Gastroesophageal sphincter (tissue), 4 donors: ENCODE results near the gene SNPH. TPM values are rescaled to one million over a fixed set of nuclear protein-coding genes. Genes with fewer than 3 reads are reported as not detected.

ENCODE experiments used
- ATAC-seq: fragments of 150-250 bp; one replicate; pipeline ENCODE4 v1.9.1; 2016; ENCODE audit warnings: mild to moderate bottlenecking, moderate library complexity
- H3K27ac ChIP-seq, 4 donors: fragments of 200-600 bp; sonication (generic) in 3 of 4; 1 replicate in 3 of 4; 2 replicates in 1 of 4; pipeline ENCODE4 v1.5.1; 2016 to 2019
- H3K27me3 ChIP-seq: fragments of 200-600 bp; sonication (generic); one replicate; pipeline ENCODE4 v1.5.1; 2019
- H3K36me3 ChIP-seq, 2 donors: fragments of 200-600 bp; sonication (generic); one replicate each; pipeline ENCODE4 v1.5.1; 2019; ENCODE audit warnings: control low read depth in 1 of 2
- H3K4me1 ChIP-seq, 3 donors: fragments of 200-600 bp; sonication (generic); 1 replicate in 2 of 3; 2 replicates in 1 of 3; pipeline ENCODE4 v1.5.1; 2016 to 2019; ENCODE audit warnings: control low read depth in 2 of 3
- H3K4me3 ChIP-seq, 2 donors: fragments of 200-600 bp; sonication (generic); one replicate each; pipeline ENCODE4 v1.5.1; 2019; ENCODE audit warnings: mild to moderate bottlenecking in 1 of 2, moderate library complexity in 1 of 2
- H3K9me3 ChIP-seq, 3 donors: fragments of 200-600 bp; sonication (generic); one replicate each; pipeline ENCODE4 v1.5.1; 2017 to 2019; ENCODE audit warnings: control low read depth in 2 of 3
- CTCF ChIP-seq, 4 experiments: fragments of 200-600 bp in 2 of 4; fragments of 450-650 bp in 2 of 4; sonication (generic) in 1 of 4; IDR thresholded peaks; one replicate each; pipeline ENCODE4 v1.5.1; 2017 to 2019; ENCODE audit warnings: antibody characterized with exemption in 4 of 4, mild to moderate bottlenecking in 2 of 4, moderate library complexity in 2 of 4
- EP300 ChIP-seq: sonication (generic); formaldehyde crosslinking; IDR thresholded peaks from one replicate; pipeline ENCODE4 v1.6.1; 2017; ENCODE audit warnings: antibody characterized with exemption, mild to moderate bottlenecking
- POLR2A ChIP-seq, 2 donors: fragments of 450-650 bp; IDR thresholded peaks; one replicate each; pipeline ENCODE4 v1.6.1; 2017; ENCODE audit warnings: antibody characterized with exemption in 2 of 2, mild to moderate bottlenecking in 2 of 2, moderate library complexity in 1 of 2
- POLR2AphosphoS5 ChIP-seq: sonication (generic); formaldehyde crosslinking; IDR thresholded peaks from one replicate; pipeline ENCODE4 v1.6.1; 2017; ENCODE audit warnings: antibody characterized with exemption
- WGBS, 2 donors: methylation state at CpG; one replicate each; pipeline ENCODE4 v1.1.5; 2018; ENCODE audit warnings: low coverage in 1 of 2; 5-methylcytosine and 5-hydroxymethylcytosine counted together
- total RNA-seq, 4 donors: library from RNA; depleted of rRNA; stranded (reverse); fragments of >200 nt; gene quantifications; one replicate each; pipeline ENCODE4 v1.1.0, GENCODE V29; 2016

Gene SNPH
- total RNA-seq, 4 donors from 2014 or later, result 9.8 to 31.6 (median 12.5) TPM

GRCh38 chr20:1327241-1327653 is 61.2 kb downstream of the SNPH start:
- WGBS, 2 donors, result 23% methylated on average over 8 of the region's 8 CpGs; no CpG with 5 or more reads in 1 of the 2 donors
- no peak for ATAC-seq
- H3K4me1 ChIP-seq, result peaks cover 5 to 67% (median 42%) of the 10 kb centered on the region in 3 donors
- TF ChIP-seq POLR2AphosphoS5 (peak; percentile 35), EP300 (no peak), POLR2A (IDR thresholded peaks at IDR 0.05) (no peak)
- H3K27ac ChIP-seq, result peak overlapping the region in 3 of 4 donors; percentile 88 to 97 (median 95)
- no peak overlapping the region for H3K4me3 ChIP-seq
- H3K27me3 ChIP-seq, result no peaks in the 10 kb centered on the region
- H3K36me3 ChIP-seq, result peaks cover 0 to 14% of the 10 kb centered on the region in 2 donors
- no peaks in the 10 kb centered on the region for H3K9me3 ChIP-seq

DNA sequence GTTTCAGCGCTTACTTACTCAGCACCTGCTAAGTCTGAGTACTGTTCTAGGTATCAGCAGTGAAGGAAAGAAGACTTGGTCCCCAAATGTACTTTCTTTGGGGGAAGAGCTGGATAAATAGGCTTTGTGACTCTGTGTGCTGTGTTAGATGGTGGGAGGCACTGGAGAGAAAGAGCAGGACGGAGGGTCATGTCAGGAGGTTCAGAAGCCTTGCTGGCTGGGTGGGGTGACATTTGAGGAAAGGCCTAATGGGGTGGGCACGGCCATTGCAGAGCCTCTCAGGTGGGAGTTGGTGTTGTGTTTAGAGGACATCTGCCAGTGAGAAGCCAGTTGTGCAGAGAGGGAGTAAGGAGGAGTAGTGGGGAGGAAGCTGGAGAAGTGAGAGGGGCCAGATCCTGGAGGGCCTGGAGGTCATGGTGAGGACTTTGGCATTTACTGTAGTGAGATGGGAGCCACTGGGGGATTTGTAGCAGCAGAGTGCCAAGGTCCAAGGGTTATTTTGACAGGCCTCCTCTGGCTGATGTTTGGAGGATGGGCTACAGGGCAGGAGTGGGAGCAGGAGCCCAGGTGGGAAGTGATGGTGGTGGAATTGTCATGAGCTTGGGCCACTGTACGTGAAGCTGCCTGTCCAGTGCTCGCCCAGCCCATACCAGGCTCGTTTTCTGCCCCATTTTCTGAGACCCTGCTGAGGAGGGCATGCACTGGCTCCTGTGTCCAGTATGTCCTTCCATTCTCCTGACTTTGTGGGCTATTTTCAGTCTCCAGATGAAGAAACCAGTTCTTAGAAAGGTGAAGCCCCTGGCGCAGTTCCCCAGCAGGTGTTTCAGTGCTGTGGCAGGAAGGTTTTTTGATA is 62.0 kb downstream of the SNPH start:
- Histone ChIP-seq H3K4me3 (no peak overlapping the region), H3K9me3 (no peaks in the 10 kb centered on the region), H3K4me1 (peaks cover 5 to 67% (median 42%) of the 10 kb centered on the region in 3 donors), H3K27me3 (no peaks in the 10 kb centered on the region), H3K27ac (peak overlapping the region in 3 of 4 donors; percentile 88 to 97 (median 95)), H3K36me3 (peaks cover 0 to 18% of the 10 kb centered on the region in 2 donors)
- TF ChIP-seq EP300 (no peak), POLR2AphosphoS5 (no peak), CTCF (IDR thresholded peaks at IDR 0.05) (no peak), POLR2A (IDR thresholded peaks at IDR 0.05) (no peak)
- ATAC-seq, result no peak
- 81 to 89% methylated on average over 6 of the region's 7 CpGs for WGBS, 2 donors

DNA sequence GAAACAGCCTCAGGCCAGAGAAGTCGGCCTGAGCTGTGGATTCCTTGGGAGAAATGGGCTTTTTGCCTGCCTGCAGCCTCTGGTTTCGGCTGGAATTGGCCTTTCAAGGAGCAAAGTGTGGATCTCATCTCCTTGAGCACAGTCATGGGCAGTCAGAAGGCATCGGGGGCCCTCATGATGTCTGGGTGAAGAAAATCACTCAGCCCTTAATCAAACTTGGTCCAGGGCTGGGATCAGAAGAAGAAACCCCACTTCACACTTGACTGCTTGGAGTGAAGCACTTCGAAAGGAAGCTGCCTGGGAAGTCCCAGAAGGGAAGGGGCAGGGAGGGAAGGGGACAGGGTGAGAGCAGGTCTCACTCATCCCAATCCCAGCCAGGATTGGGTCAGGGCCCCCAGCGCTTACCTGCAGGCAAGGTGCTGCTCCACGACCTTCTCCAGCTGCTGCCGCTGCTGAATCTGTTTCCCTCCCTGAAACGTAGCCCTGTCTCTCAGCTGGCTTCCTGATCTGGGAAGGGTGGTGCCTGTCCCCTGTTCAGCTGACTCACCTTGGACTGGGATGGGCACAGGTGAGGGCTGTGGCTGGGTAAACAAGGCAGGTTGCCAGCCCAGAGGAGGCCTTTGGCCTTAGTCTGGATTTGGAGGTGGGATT is 62.7 kb downstream of the SNPH start, which contains the start of gene SDCBP2:
Gene SDCBP2, minus strand, starts transcription at position 460 of the 651 bp plus-strand sequence. CDS start 8,723 bp downstream, outside the sequence.
- Histone ChIP-seq H3K9me3 (no peaks in the 10 kb centered on the region), H3K36me3 (peaks cover 0 to 26% of the 10 kb centered on the region in 2 donors), H3K4me3 (no peak within 1 kb of the TSS), H3K27ac (peak within 1 kb of the TSS in 3 of 4 donors; percentile 88 to 97 (median 95)), H3K4me1 (peaks cover 5 to 65% (median 42%) of the 10 kb centered on the region in 3 donors), H3K27me3 (no peaks in the 10 kb centered on the region)
- ATAC-seq, result no peak
- TF ChIP-seq CTCF (IDR thresholded peaks at IDR 0.05) (no peak), POLR2AphosphoS5 (no peak), POLR2A (IDR thresholded peaks at IDR 0.05) (no peak), EP300 (no peak)
- 60 to 93% methylated on average over 2 to 5 of the region's 8 CpGs for WGBS, 2 donors

GRCh38 chr20:1330075-1330830 is 64.2 kb downstream of the SNPH start:
- Histone ChIP-seq H3K9me3 (no peaks in the 10 kb centered on the region), H3K27ac (peak overlapping the region in 3 of 4 donors; percentile 76 to 95 (median 88)), H3K36me3 (peaks cover 0 to 35% of the 10 kb centered on the region in 2 donors), H3K27me3 (no peaks in the 10 kb centered on the region), H3K4me1 (peaks cover 5 to 54% (median 37%) of the 10 kb centered on the region in 3 donors), H3K4me3 (no peak overlapping the region)
- no peak for TF ChIP-seq CTCF (IDR thresholded peaks at IDR 0.05)
- no peak for TF ChIP-seq POLR2A (IDR thresholded peaks at IDR 0.05)
- no peak for TF ChIP-seq EP300
- TF ChIP-seq POLR2AphosphoS5, result no peak
- 57% methylated on average over 6 of the region's 6 CpGs; no CpG with 5 or more reads in 1 of the 2 donors for WGBS, 2 donors
- peak; percentile 44 for ATAC-seq
